Calu3 (cell line): Measurements from ENCODE around the gene DUSP2. TPM values are rescaled to one million over a fixed set of nuclear protein-coding genes. Genes with fewer than 3 reads are reported as not detected.
"Not testable (repeated sequence)": the region's sequence is repeated elsewhere in the genome, so short reads cannot be mapped to it uniquely, and the experiment has no call there.

Experiments
- BruUV-seq: library from RNA; stranded (reverse); fragments of 400-500 nt; replicated peaks from 2 replicates; lab custom pipeline; 2021; lab: Mats Ljungman, UMichigan
- CTCF ChIA-PET: fragments of 300-600 bp; sonication (Branson Sonifier 250); formaldehyde crosslinking; loops from one replicate; lab custom pipeline; 2022; ENCODE audit warnings: antibody characterized with exemption; lab: Charles Lee
- DNase-seq: peaks from one replicate; pipeline ENCODE4 v3.0.0; 2022
- H3K27ac Mint-ChIP-seq: one replicate; pipeline ENCODE4 v1.8.0; 2022; ENCODE audit warnings: mixed read lengths; ENCODE audit not compliant: unreplicated experiment
- H3K27me3 Mint-ChIP-seq: one replicate; pipeline ENCODE4 v1.8.0; 2022; ENCODE audit warnings: mixed read lengths; ENCODE audit not compliant: unreplicated experiment
- H3K36me3 Mint-ChIP-seq: one replicate; pipeline ENCODE4 v1.8.0; 2022; ENCODE audit warnings: mild to moderate bottlenecking, moderate library complexity, mixed read lengths; ENCODE audit not compliant: insufficient read depth, unreplicated experiment
- H3K4me1 Mint-ChIP-seq: one replicate; pipeline ENCODE4 v1.8.0; 2022; ENCODE audit warnings: mild to moderate bottlenecking, low read depth, mixed read lengths; ENCODE audit not compliant: unreplicated experiment
- H3K4me3 Mint-ChIP-seq: one replicate; pipeline ENCODE4 v1.8.0; 2022; ENCODE audit warnings: mild to moderate bottlenecking, low read depth, moderate library complexity, mixed read lengths; ENCODE audit not compliant: unreplicated experiment
- H3K9me3 Mint-ChIP-seq: one replicate; pipeline ENCODE4 v1.8.0; 2022; ENCODE audit warnings: low read depth, mixed read lengths; ENCODE audit not compliant: unreplicated experiment
- CTCF ChIP-seq: fragments of 200-600 bp; IDR thresholded peaks from one replicate; pipeline ENCODE4 v1.8.0; 2022; ENCODE audit warnings: antibody characterized with exemption; ENCODE audit not compliant: unreplicated experiment
- intact Hi-C: fragments of 100-400 bp; cut with micrococcal nuclease; formaldehyde crosslinking; loops from one replicate; pipeline ENCODE4 v1.10.0; 2022; ENCODE audit not compliant: unreplicated experiment
- total RNA-seq: library from RNA; stranded (reverse); gene quantifications from 2 replicates; pipeline ENCODE4 v1.2.3, GENCODE V29; 2022

Gene DUSP2
- total RNA-seq, 1 experiment from 2014 or later: 4.1 TPM

GRCh38 chr2:96144481-96145035, 682 bp downstream of the DUSP2 start:
- Mint-ChIP-seq H3K27me3 (no peaks in the 10 kb centered on the region), H3K27ac (peak overlapping the region; percentile 70), H3K4me1 (peaks cover 15% of the 10 kb centered on the region)

GRCh38 chr2:96143848-96144480, 1.3 kb downstream of the DUSP2 start:
- peak; percentile 56 for DNase-seq
- Mint-ChIP-seq H3K4me1 (peaks cover 15% of the 10 kb centered on the region), H3K36me3 (peaks cover 39% of the 10 kb centered on the region), H3K4me3 (peak overlapping the region; percentile 81), H3K27ac (peak overlapping the region; percentile 70), H3K27me3 (no peaks in the 10 kb centered on the region), H3K9me3 (no peaks in the 10 kb centered on the region)
- intact Hi-C loops: no loop called here
- TF ChIP-seq CTCF: peak; percentile 44
- no TSS peak for BruUV-seq
- CTCF ChIA-PET: interaction anchor here (1.4 kb wide), 1 partner anchor 31 kb away, joined by 3 read pairs; no protein-coding TSS in a partner anchor

More at GRCh38 chr2:96144481-96145035, 682 bp downstream of the DUSP2 start:
- DNase-seq: peak; percentile 37
- no peak for TF ChIP-seq CTCF
- BruUV-seq: no TSS peak
- Mint-ChIP-seq H3K4me3 (peak overlapping the region; percentile 81), H3K36me3 (peaks cover 39% of the 10 kb centered on the region), H3K9me3 (no peaks in the 10 kb centered on the region)
- CTCF ChIA-PET: interaction anchor here (1.4 kb wide), 1 partner anchor 30 kb away, joined by 3 read pairs; no protein-coding TSS in a partner anchor
- intact Hi-C loops: no loop called here

GRCh38 chr2:96143231-96143847, 1.9 kb downstream of the DUSP2 start:
- Mint-ChIP-seq H3K36me3 (peaks cover 37% of the 10 kb centered on the region), H3K9me3 (no peaks in the 10 kb centered on the region), H3K4me1 (peaks cover 10% of the 10 kb centered on the region), H3K27ac (no peak overlapping the region), H3K27me3 (no peaks in the 10 kb centered on the region), H3K4me3 (peak overlapping the region; percentile 81)
- CTCF ChIA-PET: interaction anchor here (1.4 kb wide), 1 partner anchor 31 kb away, joined by 3 read pairs; no protein-coding TSS in a partner anchor
- DNase-seq: no peak
- BruUV-seq: TSS peak; percentile 60
- TF ChIP-seq CTCF: no peak
- intact Hi-C loops: no loop called here

GRCh38 chr2:96142217-96143113, 2.8 kb downstream of the DUSP2 start:
- Mint-ChIP-seq H3K27me3 (peaks cover 3% of the 10 kb centered on the region), H3K36me3 (peaks cover 40% of the 10 kb centered on the region), H3K4me1 (peaks cover 6% of the 10 kb centered on the region), H3K27ac (no peak overlapping the region), H3K9me3 (no peaks in the 10 kb centered on the region), H3K4me3 (no peak overlapping the region)
- BruUV-seq: no TSS peak
- DNase-seq: no peak
- no peak for TF ChIP-seq CTCF
- CTCF ChIA-PET: no interaction called here
- intact Hi-C loops: no loop called here

- DNase-seq, intact Hi-C loops, H3K27ac Mint-ChIP-seq, BruUV-seq, CTCF ChIA-PET, H3K4me3 Mint-ChIP-seq, H3K4me1 Mint-ChIP-seq, H3K9me3 Mint-ChIP-seq: not testable (repeated sequence)
- peaks cover 12% of the 10 kb centered on the region for H3K27me3 Mint-ChIP-seq
- peaks cover 40% of the 10 kb centered on the region for H3K36me3 Mint-ChIP-seq
Measured at GRCh38 chr2:96141624-96141967, 3.6 kb downstream of the DUSP2 start.
